IMR-90 (cell line): ENCODE results near the gene ADAMTS17. TPM values are rescaled to one million over a fixed set of nuclear protein-coding genes. Genes with fewer than 3 reads are reported as not detected.

Source experiments
- ATAC-seq: fragments of 200-7000 bp; cut with Tn5 transposase; 2 replicates; pipeline ENCODE4 v1.9.1; 2020; ENCODE audit warnings: low read depth, mild to moderate bottlenecking, moderate library complexity
- BruUV-seq: library from RNA; stranded (reverse); fragments of 400-500 nt; replicated peaks from 2 replicates; lab custom pipeline; 2021; lab: Mats Ljungman, UMichigan
- CTCF ChIA-PET: fragments of 300-600 bp; formaldehyde crosslinking; extraction: SDS; loops from one replicate; lab custom pipeline; 2021; ENCODE audit warnings: antibody characterized with exemption; lab: Yijun Ruan, JAX
- POLR2A ChIA-PET: fragments of 300-600 bp; sonication (Branson Sonifier 250); formaldehyde crosslinking; loops from one replicate; lab custom pipeline; 2022; ENCODE audit warnings: antibody characterized with exemption; ENCODE audit not compliant: unreplicated experiment; lab: Charles Lee
- DNase-seq: peaks from one replicate; pipeline ENCODE4 v3.0.0; 2013
- H2AFZ ChIP-seq: replicated peaks from 2 replicates; pipeline ENCODE3; 2013; ENCODE audit warnings: low read length, mild to moderate bottlenecking; ENCODE audit not compliant: poor library complexity
- H2AK5ac ChIP-seq: 2 replicates; pipeline ENCODE4 v1.6.1; 2013; ENCODE audit warnings: low read depth, low read length, inconsistent platforms
- H2AK9ac ChIP-seq: replicated peaks from 2 replicates; pipeline ENCODE3; 2013; ENCODE audit warnings: mild to moderate bottlenecking, low read depth, low read length, moderate library complexity; ENCODE audit not compliant: poor library complexity
- H2BK120ac ChIP-seq: 2 replicates; pipeline ENCODE4 v1.6.1; 2013; ENCODE audit warnings: low read depth, low read length, inconsistent platforms
- H2BK15ac ChIP-seq: 3 replicates; pipeline ENCODE4 v1.6.1; 2013; ENCODE audit warnings: low read depth, low read length, inconsistent platforms
- H2BK20ac ChIP-seq: 2 replicates; pipeline ENCODE4 v1.6.1; 2013; ENCODE audit warnings: low read depth, mild to moderate bottlenecking, inconsistent platforms, low read length, moderate library complexity
- H2BK5ac ChIP-seq: 2 replicates; pipeline ENCODE4 v1.6.1; 2013; ENCODE audit warnings: mild to moderate bottlenecking, low read depth, low read length, inconsistent platforms; ENCODE audit not compliant: poor library complexity, severe bottlenecking
- H3K14ac ChIP-seq: replicated peaks from 2 replicates; pipeline ENCODE4 v1.6.1; 2013; ENCODE audit warnings: low read depth, low read length, inconsistent platforms
- H3K18ac ChIP-seq: 2 replicates; pipeline ENCODE4 v1.6.1; 2013; ENCODE audit warnings: low read depth, low read length, control low read depth
- H3K23ac ChIP-seq: 2 replicates; pipeline ENCODE4 v1.6.1; 2013; ENCODE audit warnings: low read depth, low read length, inconsistent platforms
- H3K27ac ChIP-seq: 2 replicates; pipeline ENCODE4 v1.5.1; 2013; ENCODE audit warnings: mild to moderate bottlenecking, control low read depth, low read length; ENCODE audit not compliant: insufficient read depth
- H3K27me3 ChIP-seq: 2 replicates; pipeline ENCODE4 v1.6.1; 2013; ENCODE audit warnings: low read length; ENCODE audit not compliant: control insufficient read depth, insufficient read depth
- H3K36me3 ChIP-seq: 2 replicates; pipeline ENCODE4 v1.6.1; 2013; ENCODE audit warnings: low read length, mixed read lengths; ENCODE audit not compliant: control insufficient read depth, insufficient read depth
- H3K4ac ChIP-seq: 2 replicates; pipeline ENCODE4 v1.6.1; 2013; ENCODE audit warnings: low read depth, low read length, inconsistent platforms
- H3K4me1 ChIP-seq: 2 replicates; pipeline ENCODE4 v1.6.1; 2013; ENCODE audit warnings: low read length, mixed read lengths; ENCODE audit not compliant: control insufficient read depth, insufficient read depth
- H3K4me2 ChIP-seq: 2 replicates; pipeline ENCODE4 v1.6.1; 2013; ENCODE audit warnings: low read depth, mild to moderate bottlenecking, control low read depth, low read length, moderate library complexity
- H3K4me3 ChIP-seq: 2 replicates; pipeline ENCODE4 v1.5.1; 2013; ENCODE audit warnings: low read depth, mild to moderate bottlenecking, control low read depth, low read length, moderate library complexity; ENCODE audit not compliant: insufficient read depth
- H3K56ac ChIP-seq: 2 replicates; pipeline ENCODE4 v1.6.1; 2013; ENCODE audit warnings: low read length, inconsistent platforms; ENCODE audit not compliant: insufficient read depth; ENCODE audit errors: extremely low read depth
- H3K79me1 ChIP-seq, 2 experiments: 2 replicates each; pipeline ENCODE4 v1.6.1; 2013; ENCODE audit warnings: low read length in 2 of 2, inconsistent platforms in 1 of 2, low read depth in 1 of 2
- H3K9ac ChIP-seq: 2 replicates; pipeline ENCODE4 v1.6.1; 2013; ENCODE audit warnings: low read depth, low read length, control low read depth
- H3K9me1 ChIP-seq: 2 replicates; pipeline ENCODE4 v1.6.1; 2013; ENCODE audit warnings: low read length, inconsistent platforms; ENCODE audit not compliant: insufficient read depth
- H3K9me3 ChIP-seq: 2 replicates; pipeline ENCODE4 v1.6.1; 2013; ENCODE audit warnings: low read length; ENCODE audit not compliant: control insufficient read depth, insufficient read depth
- H4K20me1 ChIP-seq: 2 replicates; pipeline ENCODE4 v1.6.1; 2013; ENCODE audit warnings: low read length, inconsistent platforms; ENCODE audit not compliant: insufficient read depth
- H4K5ac ChIP-seq: 2 replicates; pipeline ENCODE4 v1.6.1; 2013; ENCODE audit warnings: mild to moderate bottlenecking, low read depth, low read length, control low read depth
- H4K8ac ChIP-seq, 2 experiments: 2 replicates each; pipeline ENCODE4 v1.6.1; 2013; ENCODE audit warnings: low read depth in 2 of 2, low read length in 2 of 2, control low read depth in 1 of 2, inconsistent platforms in 1 of 2
- H4K91ac ChIP-seq: 2 replicates; pipeline ENCODE4 v1.6.1; 2013; ENCODE audit warnings: low read depth, low read length, inconsistent platforms; ENCODE audit not compliant: insufficient read depth
- BHLHE40 ChIP-seq: fragments of 150-350 bp; IDR thresholded peaks from 2 replicates; pipeline ENCODE4 v1.6.1; 2016; ENCODE audit warnings: mild to moderate bottlenecking, low read depth, low read length
- CEBPB ChIP-seq: IDR thresholded peaks from 2 replicates; pipeline ENCODE4 v1.6.1; 2012; ENCODE audit warnings: low read depth, low read length, improper control_type of control experiment
- CHD1 ChIP-seq: IDR thresholded peaks from 2 replicates; pipeline ENCODE4 v1.6.1; 2012; ENCODE audit warnings: low read depth, low read length, improper control_type of control experiment
- ELK1 ChIP-seq: fragments of 150-350 bp; IDR thresholded peaks from 2 replicates; pipeline ENCODE4 v1.6.1; 2016; ENCODE audit warnings: low read depth, mild to moderate bottlenecking, low read length, moderate library complexity, borderline replicate concordance
- MAFK ChIP-seq: IDR thresholded peaks from 2 replicates; pipeline ENCODE4 v1.6.1; 2012; ENCODE audit warnings: low read depth, low read length, improper control_type of control experiment
- MXI1 ChIP-seq: IDR thresholded peaks from 2 replicates; pipeline ENCODE4 v1.6.1; 2012; ENCODE audit warnings: low read depth, mild to moderate bottlenecking, low read length, moderate library complexity, borderline replicate concordance
- NFE2L2 ChIP-seq: fragments of 150-350 bp; IDR thresholded peaks from 2 replicates; pipeline ENCODE4 v1.6.1; 2016; ENCODE audit warnings: low read depth, mild to moderate bottlenecking, low read length
- POLR2A ChIP-seq: IDR thresholded peaks from 2 replicates; pipeline ENCODE4 v1.6.1; 2012; ENCODE audit warnings: mild to moderate bottlenecking, low read depth, low read length
- SMC3 ChIP-seq: fragments of 150-350 bp; IDR thresholded peaks from 2 replicates; pipeline ENCODE4 v1.6.1; 2016; ENCODE audit warnings: low read depth, mild to moderate bottlenecking, antibody characterized with exemption, low read length, moderate library complexity
- WGBS, 2 experiments: methylation state at CpG; one replicate each; pipeline versions ENCODE4 v1.1.5 to v1.1.7; 2013; ENCODE audit warnings: missing lambda C conversion rate in 2 of 2; ENCODE audit not compliant: insufficient read length in 1 of 2; ENCODE audit errors: extremely low coverage in 2 of 2; 5-methylcytosine and 5-hydroxymethylcytosine counted together
- dilution Hi-C: fragments of 300-500 bp; cut with HindIII; formaldehyde crosslinking; loops from one replicate; pipeline ENCODE4 v1.14.3; 2018; ENCODE audit warnings: low sequenced_read_pairs; ENCODE audit not compliant: unreplicated experiment
- in situ Hi-C: fragments of 300-500 bp; cut with MboI; formaldehyde crosslinking; loops from 3 replicates; pipeline ENCODE4 v1.14.3; 2019; ENCODE audit warnings: low sequenced_read_pairs, inconsistent platforms, mixed read lengths
- intact Hi-C: fragments of 100-400 bp; cut with micrococcal nuclease; formaldehyde crosslinking; loops from 2 replicates; pipeline ENCODE4 v1.10.0; 2022
- polyA plus RNA-seq, 3 experiments: library from polyadenylated mRNA; depleted of rRNA; stranded (reverse); fragments of >200 nt; gene quantifications; 2 replicates each; pipeline ENCODE4 v1.2.3, GENCODE V29; 2012; ENCODE audit warnings: low replicate concordance in 1 of 3
- total RNA-seq: library from RNA; depleted of rRNA; stranded (reverse); fragments of >200 nt; gene quantifications from 2 replicates; pipeline ENCODE4 v1.2.3, GENCODE V29; 2012
- TF ChIP-seq, protein P1 (sequence below): conservative IDR thresholded peaks from 2 replicates; pipeline ENCODE4 v1.5.1; 2012; ENCODE audit warnings: mild to moderate bottlenecking, low read depth, low read length, improper control_type of control experiment
- TF ChIP-seq, protein P2 (sequence below): fragments of 150-350 bp; IDR thresholded peaks from 2 replicates; pipeline ENCODE4 v1.6.1; 2017; ENCODE audit warnings: mild to moderate bottlenecking, antibody characterized with exemption, low read length, low read depth

Gene ADAMTS17
- total and polyA plus RNA-seq, 2 of the 4 experiments (the other 2 are of a cell fraction), result 0.03 TPM; not detected in 1

- TF ChIP-seq ELK1, result no peak
Measured at GRCh38 chr15:100111125-100112060, 230.4 kb downstream of the ADAMTS17 start (continued).

DNA sequence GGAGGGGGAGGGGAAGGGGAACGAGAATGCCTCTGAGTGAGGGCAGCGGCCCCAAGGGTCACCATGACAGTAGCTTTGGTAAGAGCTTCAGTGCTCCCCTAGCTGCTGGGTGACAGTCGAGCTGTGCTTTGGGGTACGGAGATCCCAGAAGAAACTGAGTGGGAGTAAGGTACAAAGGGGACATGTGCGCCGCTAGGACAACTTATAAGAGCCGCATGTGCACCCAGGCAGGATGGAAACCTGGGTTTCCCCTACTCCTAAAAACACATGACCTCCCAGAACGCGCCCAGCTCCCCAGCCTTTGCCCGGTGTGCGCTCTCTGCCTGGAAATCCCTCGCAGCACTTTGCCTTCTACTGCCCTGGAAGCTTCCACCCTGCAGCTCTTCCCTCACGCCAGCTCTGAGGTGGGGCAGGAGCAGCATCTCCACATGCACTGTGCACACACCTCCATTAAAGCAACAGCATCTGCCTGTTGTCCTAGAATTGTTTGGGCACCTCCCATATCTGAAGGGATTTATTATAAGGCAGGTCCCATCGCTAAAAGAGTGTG lies 232.2 kb downstream of the ADAMTS17 start:
- H3K4me3 ChIP-seq, result no peak overlapping the region
- peak overlapping the region; percentile 46; the same call in 1 of the 2 replicates for H2AK5ac ChIP-seq
- no peak overlapping the region for H3K9ac ChIP-seq
- no peak overlapping the region for H3K56ac ChIP-seq
- DNase-seq, result no peak
- intact Hi-C loops, result no loop called here
- H2BK5ac ChIP-seq, result no peak overlapping the region
- CTCF ChIA-PET, result no interaction called here
- H4K20me1 ChIP-seq, result no peaks in the 10 kb centered on the region
- H3K36me3 ChIP-seq, result no peaks in the 10 kb centered on the region
- no peaks in the 10 kb centered on the region for H3K79me1 ChIP-seq
- dilution Hi-C loops, result no loop called here
- H3K18ac ChIP-seq, result no peak overlapping the region
- H4K5ac ChIP-seq, result no peak overlapping the region
- no peak overlapping the region for H2AK9ac ChIP-seq
- ATAC-seq, result no peak
- H3K27ac ChIP-seq, result no peak overlapping the region
- no peaks in the 10 kb centered on the region for H3K27me3 ChIP-seq
- no peak overlapping the region for H3K4me2 ChIP-seq
- no peak overlapping the region for H4K8ac ChIP-seq
- peaks cover 24% of the 10 kb centered on the region for H3K4me1 ChIP-seq
- POLR2A ChIA-PET, result no interaction called here
- 50% methylated on average over 1 of the region's 14 CpGs; no CpG with 5 or more reads in 1 of the 2 experiments for WGBS, 2 experiments
- H2BK20ac ChIP-seq, result no peak overlapping the region
- H3K9me3 ChIP-seq, result no peaks in the 10 kb centered on the region
- H3K9me1 ChIP-seq, result peaks cover 24% of the 10 kb centered on the region
- no peak overlapping the region for H4K91ac ChIP-seq
- in situ Hi-C loops, result loop anchor here (25.0 kb wide), 1 partner anchor 847 kb away; the partner anchor contains the start of gene LRRC28
- H3K4ac ChIP-seq, result no peak overlapping the region
- no peak overlapping the region for H2AFZ ChIP-seq
- no peak overlapping the region for H3K14ac ChIP-seq
- no TSS peak for BruUV-seq
- peak overlapping the region; percentile 19; the same call in 1 of the 2 replicates for H2BK120ac ChIP-seq
- H2BK15ac ChIP-seq, result peak overlapping the region; percentile 38; the same call in 1 of the 3 replicates
- H3K23ac ChIP-seq, result no peak overlapping the region
- TF ChIP-seq CEBPB (no peak), NFE2L2 (no peak), BHLHE40 (no peak), MXI1 (no peak), POLR2A (no peak), MAFK (no peak), SMC3 (no peak), CHD1 (no peak)
- TF ChIP-seq, protein P1, sequence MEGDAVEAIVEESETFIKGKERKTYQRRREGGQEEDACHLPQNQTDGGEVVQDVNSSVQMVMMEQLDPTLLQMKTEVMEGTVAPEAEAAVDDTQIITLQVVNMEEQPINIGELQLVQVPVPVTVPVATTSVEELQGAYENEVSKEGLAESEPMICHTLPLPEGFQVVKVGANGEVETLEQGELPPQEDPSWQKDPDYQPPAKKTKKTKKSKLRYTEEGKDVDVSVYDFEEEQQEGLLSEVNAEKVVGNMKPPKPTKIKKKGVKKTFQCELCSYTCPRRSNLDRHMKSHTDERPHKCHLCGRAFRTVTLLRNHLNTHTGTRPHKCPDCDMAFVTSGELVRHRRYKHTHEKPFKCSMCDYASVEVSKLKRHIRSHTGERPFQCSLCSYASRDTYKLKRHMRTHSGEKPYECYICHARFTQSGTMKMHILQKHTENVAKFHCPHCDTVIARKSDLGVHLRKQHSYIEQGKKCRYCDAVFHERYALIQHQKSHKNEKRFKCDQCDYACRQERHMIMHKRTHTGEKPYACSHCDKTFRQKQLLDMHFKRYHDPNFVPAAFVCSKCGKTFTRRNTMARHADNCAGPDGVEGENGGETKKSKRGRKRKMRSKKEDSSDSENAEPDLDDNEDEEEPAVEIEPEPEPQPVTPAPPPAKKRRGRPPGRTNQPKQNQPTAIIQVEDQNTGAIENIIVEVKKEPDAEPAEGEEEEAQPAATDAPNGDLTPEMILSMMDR, result no peak
- TF ChIP-seq, protein P2, sequence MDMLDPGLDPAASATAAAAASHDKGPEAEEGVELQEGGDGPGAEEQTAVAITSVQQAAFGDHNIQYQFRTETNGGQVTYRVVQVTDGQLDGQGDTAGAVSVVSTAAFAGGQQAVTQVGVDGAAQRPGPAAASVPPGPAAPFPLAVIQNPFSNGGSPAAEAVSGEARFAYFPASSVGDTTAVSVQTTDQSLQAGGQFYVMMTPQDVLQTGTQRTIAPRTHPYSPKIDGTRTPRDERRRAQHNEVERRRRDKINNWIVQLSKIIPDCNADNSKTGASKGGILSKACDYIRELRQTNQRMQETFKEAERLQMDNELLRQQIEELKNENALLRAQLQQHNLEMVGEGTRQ, result no peak
